GM19193 (cell line): ENCODE results near the gene HEMK1.
A peak's percentile ranks its signal among the peaks of the same experiment; 100 is the strongest.

ENCODE experiments used
- POLR2A ChIP-seq: IDR thresholded peaks from 4 replicates; pipeline ENCODE4 v1.6.1; 2011; ENCODE audit not compliant: insufficient read depth, insufficient read length; ENCODE audit errors: extremely low read depth

HEMK1 gene

DNA sequence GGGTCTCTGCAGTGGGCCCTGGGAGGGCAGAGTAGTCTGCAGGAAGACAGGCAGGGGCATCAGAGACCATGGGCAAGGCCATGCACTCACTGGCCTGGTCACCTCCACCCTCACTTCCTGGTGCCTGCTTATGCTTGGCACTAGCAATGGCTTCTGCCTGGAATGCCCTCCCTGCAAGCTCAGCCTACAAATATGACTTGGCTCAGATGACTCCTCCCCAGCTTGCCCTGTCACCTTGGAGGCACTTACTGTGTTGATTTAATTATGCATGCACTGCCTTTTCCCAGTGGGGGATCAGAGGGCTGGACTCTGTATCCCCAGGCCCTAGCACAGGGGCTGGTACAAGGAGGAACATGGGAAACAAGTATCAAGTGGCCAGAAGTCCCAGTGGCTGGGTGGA, 9.6 kb upstream of the HEMK1 start:
- no peak for TF ChIP-seq POLR2A

DNA sequence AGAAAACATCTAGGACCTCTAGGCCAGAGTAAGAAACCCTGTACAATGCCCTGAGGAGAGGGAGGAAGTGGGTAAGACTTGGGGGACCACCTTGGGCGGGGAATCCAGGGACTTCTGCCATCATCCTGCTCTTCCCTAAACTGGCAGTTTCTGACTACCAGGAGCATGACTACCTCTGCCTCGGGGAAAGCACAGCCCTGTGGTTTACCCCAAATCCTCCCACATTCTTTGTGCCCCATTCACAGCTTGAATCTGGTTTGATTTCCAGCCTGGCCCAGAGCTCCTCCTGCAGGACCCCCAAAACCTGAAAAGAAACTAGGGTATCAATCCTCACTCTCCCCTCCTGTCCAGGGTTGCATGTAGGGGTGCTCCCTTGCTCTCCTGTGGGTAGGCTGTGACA, 6.5 kb upstream of the HEMK1 start:
- no peak for TF ChIP-seq POLR2A

DNA sequence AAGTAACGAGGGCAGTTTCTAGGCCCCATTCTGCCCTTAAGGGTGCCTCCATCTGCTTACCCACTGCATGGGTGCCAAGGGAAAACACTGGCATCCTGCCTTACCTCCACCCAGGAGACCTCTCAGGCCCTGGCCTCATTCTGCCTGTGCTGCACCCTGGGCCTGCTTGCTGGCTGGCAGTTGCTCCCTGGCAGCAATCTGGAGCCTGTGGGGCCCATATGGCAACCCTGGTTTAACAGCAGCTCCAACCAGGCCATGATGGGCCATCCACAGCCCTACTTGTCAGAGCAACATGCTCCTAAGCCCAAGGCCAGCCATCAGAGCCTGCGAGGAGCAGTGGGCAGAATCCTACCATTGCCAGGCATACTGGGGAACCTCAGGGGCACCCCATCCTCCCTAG, 5.5 kb upstream of the HEMK1 start:
- no peak for TF ChIP-seq POLR2A

GRCh38 chr3:50564321-50564720, 5.0 kb upstream of the HEMK1 start:
- TF ChIP-seq POLR2A = no peak

- no peak for TF ChIP-seq POLR2A
Observed at GRCh38 chr3:50567011-50567385, 2.3 kb upstream of the HEMK1 start.

DNA sequence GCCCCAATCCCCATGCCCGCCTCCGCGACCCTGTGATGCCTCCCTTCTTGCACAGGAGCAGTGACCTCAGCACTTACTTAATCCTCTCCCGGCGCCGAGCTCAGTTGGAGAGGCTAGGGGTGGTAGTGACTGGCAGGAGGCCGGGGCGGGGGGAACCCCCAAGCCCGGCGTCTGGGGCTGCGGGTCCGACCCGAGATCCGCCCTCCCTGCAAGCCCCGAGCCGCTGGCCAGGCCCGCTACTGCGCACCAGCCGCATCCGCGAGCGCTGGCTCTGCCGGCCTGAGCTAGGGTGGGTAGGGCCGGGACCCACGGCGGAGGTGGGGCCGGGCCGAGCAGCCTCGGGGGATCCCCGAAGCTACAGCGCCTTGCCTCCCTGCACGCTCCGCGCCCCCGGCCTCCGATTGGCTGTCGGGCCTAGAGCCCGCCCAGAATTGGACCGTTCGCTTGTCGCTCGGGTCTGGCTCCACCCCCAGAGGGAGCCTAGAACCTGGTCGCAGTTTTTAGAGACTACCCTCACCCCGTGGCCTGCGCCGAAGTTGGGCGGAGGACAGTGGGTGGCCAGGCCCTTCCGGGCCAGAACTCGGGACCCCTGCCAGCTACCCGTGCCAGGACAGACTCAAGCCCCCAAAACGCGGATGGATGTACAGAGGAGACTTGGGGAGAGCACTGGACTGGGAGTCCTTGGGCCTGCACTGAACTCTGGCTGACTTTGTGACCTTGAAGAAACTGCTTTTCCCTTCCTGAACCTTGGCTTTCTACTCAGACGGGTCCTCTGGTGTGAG, 1.7 kb upstream of the HEMK1 start, which contains the start of gene C3orf18:
TSS of gene C3orf18 (minus strand) at position 362 of the 782 bp plus-strand sequence. CDS start 2,048 bp downstream, outside the sequence.
- peak; percentile 49 for TF ChIP-seq POLR2A

DNA sequence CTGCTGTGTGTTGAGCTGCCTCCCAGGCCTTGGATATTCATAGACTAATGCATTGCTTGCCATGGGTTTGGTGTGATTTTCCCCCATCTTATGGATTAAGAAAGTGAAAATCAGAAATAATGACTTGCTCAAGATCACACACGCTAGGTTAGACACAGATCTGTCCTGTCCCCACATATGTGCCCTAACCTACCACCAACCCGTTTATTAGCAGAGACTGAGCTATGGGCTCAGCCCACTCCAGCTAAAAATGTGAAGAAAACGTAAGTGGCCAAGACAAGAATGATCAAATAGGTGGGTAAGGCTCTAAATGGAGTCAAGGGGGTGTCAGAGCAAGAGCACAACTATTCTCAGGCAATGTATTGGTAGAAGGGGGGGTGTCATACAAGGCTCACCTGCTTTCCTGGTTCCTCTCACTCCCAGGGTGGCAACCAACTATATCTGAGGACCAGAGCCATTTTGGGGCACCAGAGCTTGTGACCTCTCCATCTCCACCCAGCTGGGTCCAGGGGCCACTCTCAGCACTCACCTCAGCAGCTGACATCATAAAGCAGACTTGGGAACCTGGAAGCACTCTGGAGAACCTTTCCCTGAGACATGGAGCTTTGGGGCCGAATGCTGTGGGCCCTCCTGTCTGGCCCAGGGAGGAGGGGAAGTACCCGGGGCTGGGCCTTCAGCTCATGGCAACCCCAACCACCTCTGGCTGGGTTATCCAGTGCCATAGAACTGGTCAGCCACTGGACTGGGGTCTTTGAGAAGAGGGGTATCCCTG, 1.4 kb downstream of the HEMK1 start:
- no peak for TF ChIP-seq POLR2A

DNA sequence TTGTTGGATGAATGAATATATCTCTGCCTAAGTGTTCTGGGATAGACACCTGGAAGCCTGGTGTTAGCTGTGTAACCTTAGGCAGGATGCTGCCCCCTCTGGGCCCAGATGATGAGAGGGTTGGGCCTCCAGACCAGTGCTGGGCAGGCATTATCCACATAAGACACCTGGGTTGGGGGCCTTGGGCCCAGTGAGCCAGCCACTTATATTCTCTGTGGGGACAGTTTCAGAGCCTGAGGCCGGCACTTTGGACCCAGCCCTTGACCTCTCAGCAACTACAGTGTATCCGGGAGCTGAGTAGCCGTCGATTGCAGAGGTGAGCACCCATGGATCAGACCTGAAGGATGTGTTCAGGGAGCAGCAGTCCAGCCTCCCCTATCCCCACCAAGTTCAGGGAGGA, 2.2 kb downstream of the HEMK1 start:
- TF ChIP-seq POLR2A = no peak

- TF ChIP-seq POLR2A = no peak
Observed at GRCh38 chr3:50572158-50572557, 2.8 kb downstream of the HEMK1 start.

DNA sequence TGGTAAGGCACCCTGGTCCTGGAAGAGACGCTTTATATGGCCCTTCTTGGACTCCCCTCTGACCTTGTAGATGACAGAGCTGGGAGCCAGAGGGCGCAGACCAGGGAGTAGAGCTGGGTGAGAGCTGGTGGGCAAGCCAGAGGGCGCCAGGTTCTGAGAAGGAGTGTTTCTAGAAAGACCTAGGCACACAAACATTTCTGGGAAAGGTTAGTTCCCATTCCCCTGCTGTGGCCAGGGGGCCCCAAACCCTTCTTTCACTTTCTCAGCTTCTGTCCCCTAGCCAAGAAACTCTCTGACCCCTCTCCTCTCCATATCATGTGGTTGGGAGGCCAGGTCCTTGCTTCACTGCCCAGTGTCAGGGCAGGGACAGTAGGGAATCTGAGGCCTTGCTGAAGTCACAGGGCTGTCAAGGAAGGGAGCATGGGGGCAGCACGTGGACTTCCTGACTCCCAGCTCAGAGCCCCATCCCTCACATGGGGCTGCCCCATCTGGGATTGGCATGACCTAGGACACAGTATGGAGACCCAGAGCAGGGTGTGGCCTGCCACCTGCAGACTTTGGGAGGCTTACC, 3.6 kb downstream of the HEMK1 start:
- no peak for TF ChIP-seq POLR2A

DNA sequence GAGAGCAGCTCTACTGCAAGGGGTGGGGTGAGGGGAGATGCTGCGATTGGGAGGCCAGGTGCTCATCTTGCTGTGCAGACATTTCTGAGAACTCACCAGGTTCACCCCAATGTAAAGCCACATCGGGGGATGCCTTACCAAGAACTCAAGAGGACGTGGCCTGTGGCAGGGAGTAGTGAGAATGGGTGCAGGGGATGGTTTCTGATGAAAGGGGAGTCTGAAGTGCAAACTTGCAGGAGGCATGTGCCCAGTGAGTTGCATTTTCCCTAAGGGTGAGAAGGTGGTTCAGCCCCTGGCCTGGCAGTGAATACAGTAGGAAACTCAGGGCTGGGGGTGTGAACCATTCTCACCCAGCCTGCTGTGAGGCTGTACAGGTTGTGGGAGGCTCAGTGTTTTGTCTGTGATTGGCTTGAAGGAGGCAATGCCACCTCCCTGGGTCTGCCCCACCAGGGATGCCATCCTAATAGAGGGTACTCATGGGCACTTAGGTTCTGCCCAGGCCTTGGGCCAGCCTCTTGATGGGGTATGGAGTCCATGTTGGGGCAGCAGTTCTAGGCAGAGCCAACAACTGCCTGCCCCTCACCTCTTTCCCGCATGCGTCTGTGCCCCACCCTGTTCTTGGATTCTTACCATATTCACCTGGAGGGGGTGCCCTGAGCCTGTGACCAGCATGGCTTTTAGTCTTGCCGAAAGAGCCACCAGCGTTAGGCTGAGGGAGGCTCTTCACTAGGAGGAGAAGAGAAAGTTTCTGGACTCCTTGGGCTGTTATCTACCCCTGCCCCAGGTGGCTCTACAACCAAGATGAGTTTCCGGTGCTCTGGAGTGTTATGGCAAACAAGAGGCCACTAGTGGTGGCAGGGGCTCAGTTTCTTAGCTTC, 4.5 kb downstream of the HEMK1 start:
- TF ChIP-seq POLR2A = no peak

DNA sequence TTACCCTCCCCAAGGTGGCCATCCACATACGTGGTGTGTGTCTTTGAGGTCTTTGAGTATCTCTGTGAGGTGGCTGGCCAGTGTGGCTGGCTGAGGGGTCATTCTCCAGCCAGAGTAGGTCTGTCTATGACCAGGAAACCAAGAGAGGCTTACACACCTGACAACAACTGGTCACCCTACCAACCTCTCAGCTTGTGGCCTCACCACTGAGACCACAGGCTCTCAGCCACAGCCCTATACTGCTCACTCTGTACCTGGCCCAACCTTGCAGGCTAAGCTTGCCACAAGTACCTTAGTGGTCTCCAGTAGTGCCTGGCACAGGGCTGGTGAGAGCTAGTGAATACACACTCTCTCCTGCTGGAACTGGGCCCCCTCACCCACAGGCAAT, 5.1 kb downstream of the HEMK1 start:
- no peak for TF ChIP-seq POLR2A

GRCh38 chr3:50575372-50575771, 6.0 kb downstream of the HEMK1 start:
- TF ChIP-seq POLR2A = no peak

GRCh38 chr3:50577348-50577747, 8.0 kb downstream of the HEMK1 start:
- no peak for TF ChIP-seq POLR2A

GRCh38 chr3:50580683-50581458, 11.5 kb downstream of the HEMK1 start:
- TF ChIP-seq POLR2A = no peak

DNA sequence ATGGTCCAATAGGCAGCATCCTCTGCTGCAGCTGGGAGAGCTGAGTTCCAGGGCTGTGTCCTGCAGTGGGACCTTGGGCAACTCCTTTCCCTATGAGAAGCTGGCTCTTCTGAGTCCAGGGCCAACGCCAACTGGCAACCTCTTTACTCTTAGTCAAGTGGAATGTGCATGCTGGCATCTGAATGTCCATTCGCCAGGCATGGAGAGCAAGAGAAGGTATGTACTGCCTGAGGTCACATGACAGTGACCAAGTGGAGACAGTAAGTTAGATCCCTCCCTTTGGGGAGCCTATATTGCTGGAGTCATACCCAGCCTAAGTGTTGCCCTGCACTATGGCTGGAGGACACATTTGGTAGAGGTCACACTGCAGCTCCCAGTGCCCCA, 12.1 kb downstream of the HEMK1 start:
- no peak for TF ChIP-seq POLR2A
